OCI-LY3 (cell line): Measurements from ENCODE around the gene OBSCN.

Source experiments
- H2AFZ ChIP-seq: fragments of 200-600, 300-600 bp; shearing (Covaris generic); 2 replicates; pipeline ENCODE4 v1.6.0; 2014; ENCODE audit warnings: antibody characterized with exemption, low read depth, low read length
- H3K27ac ChIP-seq: fragments of 200-600, 300-600 bp; sonication (generic); 2 replicates; pipeline ENCODE4 v1.5.1; 2014; ENCODE audit warnings: mild to moderate bottlenecking, low read length, moderate library complexity, mixed read lengths
- H3K27me3 ChIP-seq: fragments of 200-600, 300-600 bp; sonication (generic); 2 replicates; pipeline ENCODE4 v1.6.1; 2014; ENCODE audit warnings: low read depth, low read length, mixed read lengths
- H3K36me3 ChIP-seq: fragments of 200-600, 300-600 bp; sonication (generic); replicated peaks from 2 replicates; pipeline ENCODE3; 2014; ENCODE audit warnings: low read depth, low read length, mixed read lengths
- H3K4me1 ChIP-seq: fragments of 300-600, 200-600 bp; sonication (generic); 2 replicates; pipeline ENCODE4 v1.6.1; 2014; ENCODE audit warnings: low read length, mixed read lengths
- H3K4me2 ChIP-seq: fragments of 200-600, 300-600 bp; sonication (generic); 2 replicates; pipeline ENCODE4 v1.6.1; 2014; ENCODE audit warnings: low read length, mixed read lengths
- H3K4me3 ChIP-seq: fragments of 300-600, 200-600 bp; sonication (generic); 2 replicates; pipeline ENCODE4 v1.5.1; 2014; ENCODE audit warnings: antibody characterized with exemption, mild to moderate bottlenecking, low read length, moderate library complexity
- H3K79me2 ChIP-seq: fragments of 300-600, 200-600 bp; shearing (Covaris generic); 2 replicates; pipeline ENCODE4 v1.6.1; 2014; ENCODE audit warnings: mild to moderate bottlenecking, low read length, mixed read lengths
- H3K9ac ChIP-seq: fragments of 300-600, 200-600 bp; shearing (Covaris generic); 2 replicates; pipeline ENCODE4 v1.6.0; 2014; ENCODE audit warnings: mild to moderate bottlenecking, low read length, moderate library complexity
- H3K9me3 ChIP-seq: fragments of 200-600, 300-600 bp; shearing (Covaris generic); 2 replicates; pipeline ENCODE4 v1.6.1; 2014; ENCODE audit warnings: low read length, mixed read lengths; ENCODE audit not compliant: insufficient read depth
- H4K20me1 ChIP-seq: fragments of 200-600, 300-600 bp; sonication (generic); 2 replicates; pipeline ENCODE4 v1.6.1; 2016; ENCODE audit warnings: low read length, mixed read lengths; ENCODE audit not compliant: insufficient read depth
- EZH2phosphoT487 ChIP-seq: fragments of 200-600 bp; shearing (Covaris generic); IDR thresholded peaks from 2 replicates; pipeline ENCODE4 v1.6.1; 2018; ENCODE audit warnings: antibody characterized with exemption, mixed run types, low read depth
- TF ChIP-seq, protein P1 (sequence below): fragments of 200-600, 300-600 bp; sonication (generic); IDR thresholded peaks from 2 replicates; pipeline ENCODE4 v1.5.1; 2014; ENCODE audit warnings: antibody characterized with exemption, low read length, low read depth

Gene OBSCN

DNA sequence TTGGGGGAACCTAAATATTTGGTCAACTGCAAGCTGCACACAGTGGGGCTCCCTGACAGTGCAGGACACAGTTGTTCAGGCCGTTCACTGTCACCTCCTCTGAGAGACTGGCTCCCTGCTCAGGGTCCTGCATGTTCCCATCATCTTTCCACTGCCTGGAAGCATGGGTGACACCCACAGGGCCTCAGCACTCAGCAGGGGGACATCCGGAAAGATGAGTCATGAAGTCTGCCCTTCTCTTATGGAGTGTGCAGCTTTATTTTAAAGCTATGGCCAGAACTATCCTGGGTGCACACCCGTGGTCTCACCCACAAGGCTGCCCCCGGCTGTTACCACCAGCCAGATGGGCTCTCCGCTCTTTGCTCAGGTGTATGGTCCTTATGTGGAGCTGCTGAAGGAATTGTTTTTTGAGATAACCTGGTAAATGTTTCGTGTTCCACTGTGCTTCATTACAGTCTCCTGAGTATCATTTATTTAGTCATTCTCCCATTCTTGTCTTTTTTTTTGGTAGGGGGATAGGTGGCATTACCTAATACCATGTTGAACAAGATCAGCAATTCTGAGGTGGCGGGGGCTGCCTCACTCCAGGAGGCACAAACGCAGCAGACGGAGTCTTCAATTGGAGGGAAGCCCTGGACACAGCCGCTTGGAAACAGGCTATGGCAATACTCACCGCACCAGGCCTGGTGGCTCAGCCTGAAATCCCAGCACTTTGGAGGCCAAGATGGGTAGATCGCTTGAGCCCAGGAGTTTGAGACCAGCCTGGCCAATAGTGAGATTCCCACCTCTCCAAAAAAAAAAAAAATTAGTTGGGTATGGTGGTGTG, 184.5 kb downstream of the OBSCN start:
- Histone ChIP-seq H3K27ac (no peak overlapping the region), H3K4me2 (no peak overlapping the region)

DNA sequence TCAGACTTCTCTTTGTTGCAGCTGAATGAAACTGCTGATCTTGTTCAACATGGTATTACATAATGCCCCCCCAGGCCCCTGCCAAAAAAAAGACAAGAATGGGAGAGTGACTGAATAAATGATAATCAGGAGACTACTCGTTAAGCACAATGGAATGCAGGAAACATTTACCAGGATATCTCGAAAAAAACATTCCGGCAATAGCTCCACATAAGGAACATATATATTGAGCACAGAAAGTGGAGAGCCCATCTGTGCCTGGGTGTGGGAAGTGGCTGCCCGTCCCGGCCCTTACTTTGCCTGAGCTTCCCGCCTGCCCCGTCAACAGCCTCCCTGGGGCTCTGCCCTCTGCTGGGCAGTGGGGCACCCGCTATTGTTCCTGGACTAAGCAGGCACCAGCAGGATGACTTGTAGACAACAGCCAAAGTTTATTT, 185.4 kb downstream of the OBSCN start:
- peaks cover 27% of the 10 kb centered on the region for H3K36me3 ChIP-seq
- H3K79me2 ChIP-seq: no peaks in the 10 kb centered on the region
- H3K27me3 ChIP-seq: no peaks in the 10 kb centered on the region
- H3K4me1 ChIP-seq: no peaks in the 10 kb centered on the region
- no peaks in the 10 kb centered on the region for H3K9me3 ChIP-seq
- peaks cover 12% of the 10 kb centered on the region for H4K20me1 ChIP-seq
- no peak overlapping the region for H3K27ac ChIP-seq
- no peak overlapping the region for H3K9ac ChIP-seq
- no peak overlapping the region for H2AFZ ChIP-seq
- H3K4me3 ChIP-seq: no peak overlapping the region
- TF ChIP-seq, protein P1, sequence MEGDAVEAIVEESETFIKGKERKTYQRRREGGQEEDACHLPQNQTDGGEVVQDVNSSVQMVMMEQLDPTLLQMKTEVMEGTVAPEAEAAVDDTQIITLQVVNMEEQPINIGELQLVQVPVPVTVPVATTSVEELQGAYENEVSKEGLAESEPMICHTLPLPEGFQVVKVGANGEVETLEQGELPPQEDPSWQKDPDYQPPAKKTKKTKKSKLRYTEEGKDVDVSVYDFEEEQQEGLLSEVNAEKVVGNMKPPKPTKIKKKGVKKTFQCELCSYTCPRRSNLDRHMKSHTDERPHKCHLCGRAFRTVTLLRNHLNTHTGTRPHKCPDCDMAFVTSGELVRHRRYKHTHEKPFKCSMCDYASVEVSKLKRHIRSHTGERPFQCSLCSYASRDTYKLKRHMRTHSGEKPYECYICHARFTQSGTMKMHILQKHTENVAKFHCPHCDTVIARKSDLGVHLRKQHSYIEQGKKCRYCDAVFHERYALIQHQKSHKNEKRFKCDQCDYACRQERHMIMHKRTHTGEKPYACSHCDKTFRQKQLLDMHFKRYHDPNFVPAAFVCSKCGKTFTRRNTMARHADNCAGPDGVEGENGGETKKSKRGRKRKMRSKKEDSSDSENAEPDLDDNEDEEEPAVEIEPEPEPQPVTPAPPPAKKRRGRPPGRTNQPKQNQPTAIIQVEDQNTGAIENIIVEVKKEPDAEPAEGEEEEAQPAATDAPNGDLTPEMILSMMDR: peak; percentile 33
- TF ChIP-seq EZH2phosphoT487: no peak
- no peak overlapping the region for H3K4me2 ChIP-seq

More for the DNA sequence above, 184.5 kb downstream of the OBSCN start:
- Histone ChIP-seq H3K27me3 (no peaks in the 10 kb centered on the region), H3K9ac (no peak overlapping the region), H2AFZ (no peak overlapping the region), H4K20me1 (peaks cover 3% of the 10 kb centered on the region), H3K9me3 (no peaks in the 10 kb centered on the region), H3K79me2 (no peaks in the 10 kb centered on the region), H3K4me1 (no peaks in the 10 kb centered on the region), H3K4me3 (no peak overlapping the region), H3K36me3 (peaks cover 22% of the 10 kb centered on the region)
- TF ChIP-seq, protein P1: no peak
- TF ChIP-seq EZH2phosphoT487: no peak

DNA sequence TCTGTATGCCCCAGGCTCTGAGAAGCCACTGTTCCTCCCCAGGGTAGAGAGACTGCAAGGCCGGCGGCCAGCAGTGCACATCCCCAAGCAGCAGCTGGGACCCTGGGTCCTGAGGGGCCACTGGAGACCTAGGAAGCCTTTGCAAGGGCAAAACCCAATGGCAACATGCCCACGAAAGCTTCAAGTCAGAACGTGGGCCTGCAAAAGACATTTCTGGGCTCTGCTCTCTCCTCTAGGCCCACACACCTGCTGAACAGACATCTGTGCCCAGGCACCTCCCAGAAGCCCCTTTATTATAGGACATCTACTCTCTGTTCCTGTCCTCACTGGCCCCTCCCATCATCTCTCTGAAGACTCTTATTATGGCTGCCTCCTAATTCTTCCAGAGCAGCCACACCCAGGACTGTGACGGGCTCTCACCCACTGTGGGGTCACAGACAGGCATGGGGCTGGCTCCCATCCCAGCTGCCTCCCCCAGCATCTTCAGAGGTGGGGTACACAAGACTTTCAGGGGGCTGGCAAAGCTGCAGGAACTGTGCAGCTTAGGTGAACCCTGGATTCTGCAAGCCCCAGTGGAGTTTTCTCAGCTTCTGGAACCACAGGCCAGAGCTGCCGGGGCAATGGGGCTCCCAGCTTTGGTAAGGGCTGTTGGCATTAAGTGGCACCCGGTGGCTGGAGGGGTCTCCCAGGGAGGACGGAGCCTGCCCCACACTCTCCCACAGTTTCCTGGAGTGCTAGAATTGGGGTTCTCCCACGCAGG, 186.1 kb downstream of the OBSCN start:
- Histone ChIP-seq H3K9ac (no peak overlapping the region), H3K36me3 (peaks cover 32% of the 10 kb centered on the region)

More for the DNA sequence above, 186.1 kb downstream of the OBSCN start:
- TF ChIP-seq, protein P1: no peak
- TF ChIP-seq EZH2phosphoT487: no peak
- Histone ChIP-seq H3K4me3 (no peak overlapping the region), H3K4me1 (no peaks in the 10 kb centered on the region), H3K9me3 (no peaks in the 10 kb centered on the region), H3K27me3 (no peaks in the 10 kb centered on the region), H2AFZ (no peak overlapping the region), H3K27ac (no peak overlapping the region), H3K4me2 (no peak overlapping the region), H4K20me1 (peaks cover 12% of the 10 kb centered on the region), H3K79me2 (peaks cover 4% of the 10 kb centered on the region; the same call in 1 of the 2 replicates)
